HCEC 1CT (cell line): Measurements from ENCODE around the gene TNKS2.
"Not testable (repeated sequence)": the region's sequence is repeated elsewhere in the genome, so short reads cannot be mapped to it uniquely, and the experiment has no call there.

Source experiments
- DNase-seq: peaks from one replicate; pipeline ENCODE4 v3.0.0-alpha.2; 2017

TNKS2 gene

DNA sequence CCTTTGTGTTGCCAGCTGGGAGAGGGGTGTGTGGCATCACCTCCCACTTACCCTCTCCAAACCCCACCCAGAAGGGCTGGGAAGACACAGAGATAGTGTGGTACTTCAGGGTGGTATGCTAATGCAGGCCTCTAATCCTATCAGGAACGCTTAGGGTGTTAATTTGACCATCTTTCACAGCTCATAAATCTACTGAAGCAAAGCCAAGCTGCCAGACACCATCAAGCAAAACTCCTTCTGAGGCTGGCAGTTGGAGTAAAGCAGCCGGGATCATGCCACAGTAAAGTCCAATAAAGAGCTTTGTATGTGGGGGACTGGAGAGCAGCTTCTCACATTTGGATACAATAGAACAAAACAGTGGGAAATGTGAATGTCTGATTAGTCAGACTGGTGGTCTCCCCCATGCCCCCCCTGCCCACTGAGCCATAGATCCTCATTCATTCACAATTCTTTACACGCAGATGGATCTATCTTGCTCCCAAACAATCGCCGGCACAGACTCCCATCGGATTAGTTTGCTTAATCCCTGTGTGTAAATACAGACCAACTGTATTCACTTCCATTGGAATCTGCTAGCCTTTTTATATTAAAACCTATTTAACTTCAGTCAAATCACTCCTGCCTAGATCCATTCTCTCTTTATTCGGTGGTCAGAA, 81.4 kb downstream of the TNKS2 start:
- DNase-seq = no peak

GRCh38 chr10:91880310-91880709, 82.1 kb downstream of the TNKS2 start:
- no peak for DNase-seq

DNA sequence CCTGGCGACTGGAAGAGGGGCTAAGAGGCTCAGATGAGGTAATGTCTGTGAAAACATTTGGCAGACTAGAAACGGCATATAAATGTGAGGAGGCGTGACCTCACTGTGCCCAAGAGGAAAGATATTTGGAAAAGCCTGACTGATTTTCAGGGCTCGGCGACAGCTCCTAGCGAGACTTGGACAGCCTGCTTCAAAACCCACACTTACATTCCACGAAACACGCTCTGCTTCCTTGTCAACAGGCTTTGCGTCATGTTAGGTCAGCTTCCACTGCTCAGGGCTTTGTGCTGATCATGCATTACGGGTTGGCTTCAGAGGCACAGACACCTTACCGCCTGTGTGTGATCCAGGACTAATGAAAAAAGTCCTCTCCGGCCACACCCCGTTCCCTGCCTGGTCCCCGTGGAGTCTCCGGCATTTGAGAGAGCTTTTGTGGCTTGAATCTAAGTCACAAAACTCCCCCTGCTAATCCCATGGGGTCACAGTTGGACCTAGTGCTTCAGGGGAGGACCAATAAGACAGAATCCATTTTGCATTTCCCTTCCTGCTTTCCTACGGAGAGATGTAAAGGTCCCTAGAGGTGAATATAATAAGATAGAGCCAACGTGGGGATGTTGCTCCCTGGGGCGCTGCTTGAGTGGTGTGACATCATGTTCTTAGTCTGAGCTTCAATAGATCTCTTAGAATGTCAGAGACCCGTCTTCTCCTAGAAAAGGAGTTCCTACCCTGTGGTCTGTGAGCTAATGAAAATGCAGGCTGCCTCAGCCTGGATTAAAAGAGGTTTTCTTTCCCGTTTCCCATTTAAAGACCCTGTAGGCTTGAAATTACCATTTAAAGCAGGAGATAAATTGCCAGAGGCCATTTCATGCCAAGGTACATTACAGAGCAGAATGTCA, 85.6 kb downstream of the TNKS2 start:
- DNase-seq = no peak

DNA sequence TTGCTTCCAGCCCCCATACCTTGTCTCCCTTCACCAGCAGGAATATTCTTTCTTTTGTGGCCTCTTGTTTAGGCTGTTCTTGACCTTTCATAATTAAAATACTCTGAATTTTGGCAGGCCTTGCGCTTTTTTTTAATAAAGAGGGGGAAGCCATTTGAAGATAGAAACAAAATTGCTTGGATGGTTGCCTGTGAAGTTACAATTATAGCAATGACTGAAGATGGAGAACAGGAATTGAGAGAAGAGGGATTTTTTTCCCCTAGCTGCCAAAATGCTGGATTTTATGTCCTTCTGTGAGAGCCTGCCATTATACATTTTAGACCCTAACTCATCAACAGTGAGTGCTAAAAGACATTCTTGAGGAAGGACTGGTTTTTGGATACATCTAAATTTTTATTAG, 86.3 kb downstream of the TNKS2 start:
- no peak for DNase-seq

DNA sequence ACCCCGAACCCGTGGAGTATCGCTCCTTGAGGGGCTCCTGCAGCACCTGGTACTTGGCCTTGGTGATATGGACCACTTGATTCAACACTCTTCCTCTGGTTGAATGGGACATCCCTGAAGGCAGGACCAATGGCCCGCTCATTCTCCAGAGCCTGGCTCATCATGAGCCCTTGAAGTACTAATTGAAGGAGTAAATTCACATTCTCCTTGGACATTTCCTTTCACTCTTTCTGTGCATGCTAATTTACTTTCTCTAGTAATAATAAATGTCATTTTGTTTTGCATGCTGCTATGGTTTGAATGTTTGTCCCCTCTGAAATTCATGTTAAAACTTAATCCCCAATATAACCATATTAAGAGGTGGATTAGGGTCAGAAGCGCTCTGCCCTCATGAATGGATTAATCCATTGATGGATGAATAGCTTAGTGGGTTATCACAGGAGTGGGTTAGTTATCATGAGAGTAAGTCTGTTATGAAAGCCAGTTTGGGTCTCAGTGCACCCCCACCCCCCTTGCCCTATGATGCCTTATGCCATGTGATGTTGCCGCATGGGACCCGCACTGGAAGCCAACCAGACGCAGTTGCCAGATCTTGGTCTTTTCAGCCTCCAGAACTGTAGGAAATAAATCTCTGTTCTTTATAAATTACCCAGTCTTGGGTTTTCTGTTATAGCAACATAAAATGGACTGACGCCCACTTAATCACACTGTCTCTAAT, 87.3 kb downstream of the TNKS2 start:
- DNase-seq = no peak

GRCh38 chr10:91886954-91887271, 88.7 kb downstream of the TNKS2 start:
- no peak for DNase-seq

DNA sequence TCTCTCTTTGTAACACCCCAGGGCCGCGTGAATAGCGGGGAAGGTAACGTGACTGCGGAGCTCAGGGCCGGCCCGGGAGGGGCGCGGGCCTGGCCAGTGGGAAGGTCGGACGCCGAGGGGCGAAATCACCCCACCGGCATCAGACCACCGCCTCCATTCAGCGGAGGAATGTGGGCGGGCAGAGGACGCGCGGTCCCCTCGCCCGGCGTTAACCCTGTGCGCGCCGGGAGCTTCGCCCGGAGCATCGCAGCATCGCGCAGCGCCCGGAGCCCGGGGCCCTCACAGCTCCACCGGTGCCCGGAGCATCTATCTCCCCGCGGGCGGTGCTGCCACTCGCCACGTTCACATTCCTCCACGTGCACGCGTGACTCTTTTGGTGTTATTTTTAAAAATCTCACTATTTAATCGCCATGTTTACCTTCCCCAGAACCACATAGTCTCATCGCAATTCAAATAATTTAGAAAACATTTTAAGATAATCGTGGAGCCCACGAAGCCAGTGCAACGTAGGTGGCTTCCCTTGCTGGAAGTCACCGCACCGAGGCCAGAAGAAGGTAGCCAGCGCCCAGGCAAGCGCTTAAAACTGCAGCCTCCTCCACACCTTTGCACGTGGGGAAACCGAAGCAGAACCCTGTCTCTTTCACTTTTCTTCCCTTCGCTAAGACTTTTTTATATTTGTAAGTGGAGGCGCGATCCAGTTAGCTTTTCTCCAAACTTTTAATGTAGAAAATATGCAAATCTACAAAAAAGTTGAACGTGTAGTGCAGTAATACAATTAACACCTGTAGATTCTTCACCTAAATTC, 89.2 kb downstream of the TNKS2 start:
- peak; percentile 31 for DNase-seq

DNA sequence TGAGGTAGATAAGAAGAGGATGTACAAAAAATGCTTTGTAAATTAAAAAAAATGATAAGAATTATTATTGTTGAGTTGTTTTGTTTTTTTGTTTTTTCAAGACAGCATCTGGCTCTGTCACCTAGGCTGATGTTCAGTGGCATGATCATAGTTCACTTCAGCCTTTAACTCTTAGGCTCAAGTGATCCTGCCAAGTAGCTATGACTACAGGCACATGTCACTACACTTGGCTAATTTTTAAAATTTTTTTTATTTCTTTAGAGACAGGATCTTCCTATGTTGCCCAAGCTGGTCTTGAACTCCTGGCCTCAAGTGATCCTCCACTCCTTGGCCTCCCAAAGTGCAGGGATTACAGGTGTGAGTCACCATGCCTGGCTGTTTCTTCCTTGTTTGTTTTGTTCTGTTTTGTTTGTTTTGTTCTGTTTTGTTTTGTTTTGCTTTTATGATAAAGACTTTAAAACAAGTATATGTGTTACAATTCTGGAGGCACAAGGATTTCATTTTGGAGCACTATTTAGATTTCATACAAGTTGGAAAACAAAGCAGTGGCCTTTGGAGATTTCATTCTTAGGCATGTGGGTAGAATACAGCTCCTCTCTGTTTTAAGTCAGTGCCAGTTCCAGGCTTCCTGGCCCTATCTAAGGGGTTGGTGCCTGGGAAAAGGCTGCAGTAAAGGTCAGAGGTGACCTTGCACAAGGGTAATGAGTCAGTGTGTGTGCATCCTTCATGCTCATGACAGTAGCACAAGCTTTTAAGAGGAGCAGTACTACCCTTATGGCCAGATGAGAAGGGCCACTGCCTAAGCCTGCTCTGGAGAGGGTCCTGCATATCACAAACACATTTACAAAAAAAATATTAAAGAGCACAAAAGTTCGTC, 93.1 kb downstream of the TNKS2 start:
- DNase-seq = peak; percentile 95

DNA sequence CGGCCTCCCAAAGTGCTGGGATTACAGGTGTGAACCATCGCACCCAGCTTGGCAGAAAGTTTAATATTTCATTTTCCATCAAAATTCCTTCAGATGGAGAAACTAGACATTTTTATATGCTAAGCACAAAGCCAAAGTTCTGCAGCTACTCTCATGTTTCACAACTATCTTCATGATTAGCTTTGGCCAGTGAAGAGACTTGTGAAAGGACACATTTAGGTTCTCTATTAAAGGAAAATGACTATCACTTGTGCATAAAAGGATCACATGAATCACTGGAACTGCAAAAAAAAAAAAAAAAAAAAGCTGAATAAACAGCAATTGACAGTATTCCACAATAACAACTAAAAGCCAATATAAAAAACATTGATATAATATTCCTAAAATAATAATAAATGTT, 94.8 kb downstream of the TNKS2 start:
- DNase-seq = no peak

DNA sequence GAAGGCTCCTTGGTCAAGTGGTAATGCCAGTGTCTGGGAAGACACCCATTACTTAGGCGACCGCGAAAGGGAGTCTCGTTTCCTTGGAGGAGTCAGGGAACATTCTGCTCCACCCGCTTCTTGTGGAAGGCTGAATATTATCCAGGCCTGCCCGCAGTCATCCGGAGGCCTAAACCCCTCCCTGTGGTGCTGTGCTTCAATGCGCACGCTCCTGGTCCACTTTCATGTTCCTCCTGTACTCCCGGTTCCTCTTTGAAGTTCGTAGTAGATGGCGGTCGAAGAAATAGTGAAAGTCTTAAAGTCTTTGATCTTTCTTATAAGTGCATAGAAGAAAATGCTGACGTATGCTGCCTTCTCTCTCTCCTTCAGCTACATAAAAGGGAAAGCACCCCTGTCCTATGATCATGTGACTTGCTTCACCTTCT, 96.0 kb downstream of the TNKS2 start:
- DNase-seq = not testable (repeated sequence)

DNA sequence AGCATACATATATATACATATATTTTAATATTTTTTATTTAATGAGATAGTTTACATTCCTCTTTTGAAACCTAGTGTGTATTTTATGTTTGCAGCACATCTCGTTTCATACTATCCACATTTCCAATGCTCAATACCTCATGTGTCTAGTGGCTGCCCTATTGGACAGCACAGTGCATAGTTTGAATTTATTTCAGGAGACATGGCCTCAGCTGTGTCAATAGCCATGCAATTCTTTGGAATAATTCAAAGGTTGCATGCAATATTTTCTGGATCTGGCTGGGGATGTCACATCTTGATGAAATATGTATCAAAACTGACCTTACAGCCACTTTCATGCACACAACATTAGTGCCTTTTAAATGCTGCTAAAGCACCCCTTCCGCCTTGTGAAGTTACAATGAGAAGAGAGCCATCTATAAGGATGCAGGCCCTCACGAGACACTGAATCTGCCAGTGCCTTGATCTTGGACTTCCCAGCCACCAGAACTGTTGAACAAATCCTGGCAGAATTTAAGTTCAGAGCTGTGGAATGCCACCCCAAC, 98.1 kb downstream of the TNKS2 start:
- DNase-seq = no peak

DNA sequence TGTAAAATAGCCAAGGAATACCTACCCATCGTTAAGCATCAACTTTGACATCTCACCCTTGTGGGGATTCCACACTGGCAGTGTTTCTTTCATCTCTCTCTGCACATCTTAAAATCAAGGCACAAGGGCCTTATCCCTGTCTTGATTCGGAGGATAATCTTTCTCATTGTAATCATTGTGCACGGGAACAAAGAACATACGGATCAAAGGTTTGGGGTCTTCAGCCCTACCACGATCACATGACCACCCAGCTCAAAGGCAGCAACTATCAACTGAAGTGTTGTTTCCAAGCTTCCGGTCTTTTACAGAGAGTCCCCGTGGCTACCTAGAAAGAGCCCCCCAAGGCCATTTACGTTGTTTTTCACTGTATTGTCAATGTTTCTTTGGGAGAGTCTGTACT, 99.2 kb downstream of the TNKS2 start:
- no peak for DNase-seq

- peak; percentile 95 for DNase-seq
Measured at GRCh38 chr10:91901784-91902677, 103.8 kb downstream of the TNKS2 start.

DNA sequence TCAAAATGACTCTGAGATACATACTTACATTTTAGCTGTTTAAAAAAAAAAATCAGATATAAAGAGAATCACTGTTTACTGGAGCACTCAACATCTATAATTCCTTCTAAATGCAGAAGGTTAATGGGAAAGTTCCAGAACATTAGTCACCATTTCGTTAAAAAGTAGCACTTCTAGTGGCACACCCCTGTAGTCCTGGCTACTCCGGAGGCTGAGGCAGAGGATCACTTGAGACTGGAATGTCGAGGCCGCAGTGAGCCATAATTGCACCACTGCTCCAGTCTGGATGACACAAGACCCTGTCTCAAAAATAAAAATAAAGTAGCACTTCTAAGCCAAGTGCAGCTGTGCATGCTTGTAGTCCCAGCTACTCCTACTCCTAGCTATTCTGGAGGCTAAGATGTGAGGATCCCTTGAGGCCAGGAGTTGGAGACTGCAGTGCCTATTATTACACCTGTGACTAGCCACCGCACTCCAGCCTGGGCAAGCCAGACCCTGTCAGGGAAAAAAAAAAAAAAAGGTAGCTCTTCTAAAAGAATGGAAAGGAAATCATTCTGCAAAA, 108.9 kb downstream of the TNKS2 start:
- no peak for DNase-seq

DNA sequence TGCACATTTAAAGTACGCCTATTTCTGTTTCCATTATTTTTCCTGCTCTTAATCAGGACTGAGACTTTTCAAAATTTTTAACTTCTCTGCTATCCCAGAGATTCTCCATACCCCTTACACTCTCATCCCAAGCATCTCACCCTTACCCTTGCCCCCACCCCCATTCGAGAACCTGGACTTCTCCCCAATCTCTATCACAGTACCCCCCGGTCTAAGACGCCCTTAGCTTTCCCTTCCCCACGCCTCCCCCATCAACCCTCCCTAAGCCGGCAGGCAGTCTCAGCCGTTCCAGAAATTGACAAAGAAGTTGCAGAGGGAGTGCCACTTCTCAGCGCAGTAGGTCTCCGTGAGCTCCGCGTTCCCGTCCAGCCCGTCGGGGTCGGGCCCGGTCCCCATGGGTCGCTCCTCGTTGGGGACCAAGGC, 109.7 kb downstream of the TNKS2 start:
- DNase-seq = no peak

DNA sequence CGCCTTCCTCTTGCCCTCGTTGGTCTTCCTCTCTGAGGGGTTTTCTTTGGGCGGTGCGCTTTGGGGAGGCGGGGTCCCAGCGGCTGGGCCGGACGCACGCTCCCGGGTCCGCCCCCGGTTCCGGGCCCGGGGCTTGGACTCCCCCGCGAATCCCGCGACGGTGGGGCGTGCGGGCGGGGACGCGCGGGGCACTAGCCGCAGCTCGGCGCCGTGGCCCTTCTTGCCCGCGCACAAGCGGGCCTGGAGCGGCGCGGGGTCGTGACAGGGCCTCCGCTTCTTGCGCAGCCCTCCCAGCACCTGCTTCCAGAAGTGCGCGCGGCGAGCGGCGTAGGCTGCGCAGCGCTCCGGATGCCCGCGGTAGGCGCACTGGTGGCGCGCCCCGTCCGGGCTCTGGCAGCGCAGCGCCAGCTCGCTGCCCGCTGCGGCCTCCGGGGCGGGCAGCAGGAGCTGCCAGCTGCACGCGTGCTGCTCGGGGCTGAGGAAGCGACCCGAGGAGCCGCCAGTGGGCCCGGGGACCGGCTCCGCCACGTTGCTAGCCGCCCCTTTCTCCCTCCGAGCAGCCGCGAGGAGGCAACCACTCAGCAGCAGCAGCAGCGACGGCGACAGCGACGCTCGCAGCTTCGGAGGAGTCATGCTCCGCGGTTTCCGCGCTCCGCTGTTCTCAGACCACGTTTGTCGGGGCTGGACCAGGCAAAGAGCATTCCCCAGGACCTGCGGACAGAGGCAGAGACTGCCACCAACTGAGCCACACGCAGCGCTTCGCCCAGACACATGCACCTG, 110.3 kb downstream of the TNKS2 start:
- peak; percentile 74 for DNase-seq

DNA sequence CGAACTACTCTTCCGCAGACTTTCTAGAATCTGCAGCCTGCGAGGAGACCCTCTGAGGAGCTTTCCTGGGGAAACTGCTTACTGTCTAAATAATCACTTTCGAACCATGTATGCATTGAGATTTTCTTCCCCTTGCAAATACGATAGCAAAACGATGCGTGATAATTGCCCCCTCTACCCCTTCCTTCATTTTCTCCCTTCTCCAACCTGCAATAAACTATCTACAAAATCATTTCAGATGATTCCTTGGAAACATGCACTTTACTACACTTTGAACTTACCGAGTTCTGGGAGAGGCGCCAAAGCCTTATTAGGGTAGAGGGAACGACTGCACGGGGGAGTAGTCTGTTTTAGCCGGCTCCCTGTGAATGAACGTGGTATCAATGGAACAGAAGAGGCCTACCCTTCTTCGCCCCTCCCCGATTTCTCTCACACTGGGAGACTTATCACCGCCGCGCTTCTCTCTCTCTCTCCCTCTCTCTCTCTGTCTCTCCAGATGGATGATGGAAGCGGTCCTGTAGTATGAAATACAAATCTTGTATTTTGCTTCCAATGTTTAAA, 111.0 kb downstream of the TNKS2 start, which contains the start of gene FGFBP3:
Gene FGFBP3 (minus strand): TSS at position 370 of the 561 bp plus-strand sequence. CDS start 517 bp downstream, outside the sequence.
- DNase-seq = peak; percentile 61

DNA sequence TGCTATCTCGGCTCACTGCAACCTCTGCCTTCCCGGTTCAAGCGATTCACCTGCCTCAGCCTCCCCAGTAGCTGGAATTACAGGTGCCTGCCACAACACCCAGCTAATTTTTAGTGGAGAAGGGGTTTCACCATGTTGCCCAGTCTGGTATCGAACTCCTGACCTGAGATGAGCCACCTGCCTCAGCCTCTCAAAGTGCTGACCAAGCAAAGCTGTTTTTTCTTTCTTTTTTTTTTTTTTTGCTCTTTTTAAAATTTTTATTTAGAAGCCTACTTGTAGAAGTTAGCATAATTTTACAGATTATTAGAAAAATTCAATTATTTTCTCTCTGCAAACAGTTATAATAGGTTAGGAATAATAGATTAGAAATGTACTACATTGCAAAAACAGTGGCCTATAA, 112.2 kb downstream of the TNKS2 start:
- no peak for DNase-seq
